C4-2B (cell line): ENCODE results near the gene CDT1.

Experiments used
- H3K27ac ChIP-seq: fragments of 450-650 bp; 2 replicates; pipeline ENCODE4 v1.5.1; 2017
- CTCF ChIP-seq: fragments of 450-650 bp; conservative IDR thresholded peaks from 2 replicates; pipeline ENCODE4 v1.5.1; 2017; ENCODE audit warnings: mild to moderate bottlenecking
- ZFX ChIP-seq: fragments of 450-650 bp; IDR thresholded peaks from 2 replicates; pipeline ENCODE4 v1.6.1; 2017

Gene CDT1

GRCh38 chr16:88851616-88852015 lies 48.0 kb downstream of the CDT1 start:
- TF ChIP-seq CTCF: no peak

GRCh38 chr16:88853325-88853941 lies 49.8 kb downstream of the CDT1 start:
- no peak overlapping the region for H3K27ac ChIP-seq

More at GRCh38 chr16:88851616-88852015, 48.0 kb downstream of the CDT1 start:
- no peak overlapping the region for H3K27ac ChIP-seq

GRCh38 chr16:88854306-88855111 lies 50.9 kb downstream of the CDT1 start:
- no peak for TF ChIP-seq CTCF
- H3K27ac ChIP-seq: no peak overlapping the region

More at GRCh38 chr16:88853325-88853941, 49.8 kb downstream of the CDT1 start:
- TF ChIP-seq CTCF (no peak), ZFX (no peak)

- TF ChIP-seq ZFX (no peak), CTCF (no peak)
- H3K27ac ChIP-seq: no peak overlapping the region
These were observed 51.6 kb downstream of the CDT1 start for GRCh38 chr16:88855176-88855575.

- no peak for TF ChIP-seq ZFX
- TF ChIP-seq CTCF: no peak
- H3K27ac ChIP-seq: peak overlapping the region; percentile 86; the same call in 1 of the 2 replicates
These were observed 52.1 kb downstream of the CDT1 start for GRCh38 chr16:88855736-88856121.

- H3K27ac ChIP-seq: peak overlapping the region; percentile 86
- TF ChIP-seq CTCF (no peak), ZFX (no peak)
These were observed 52.7 kb downstream of the CDT1 start for GRCh38 chr16:88856122-88856827.
